IMR-90 (cell line): ENCODE measurements around the gene MAP3K5. TPM values are rescaled to one million over a fixed set of nuclear protein-coding genes. Genes with fewer than 3 reads are reported as not detected.

Experiments
- ATAC-seq: fragments of 200-7000 bp; cut with Tn5 transposase; 2 replicates; pipeline ENCODE4 v1.9.1; 2020; ENCODE audit warnings: low read depth, mild to moderate bottlenecking, moderate library complexity
- BruUV-seq: library from RNA; stranded (reverse); fragments of 400-500 nt; replicated peaks from 2 replicates; lab custom pipeline; 2021; lab: Mats Ljungman, UMichigan
- CTCF ChIA-PET: fragments of 300-600 bp; formaldehyde crosslinking; extraction: SDS; loops from one replicate; lab custom pipeline; 2021; ENCODE audit warnings: antibody characterized with exemption; lab: Yijun Ruan, JAX
- POLR2A ChIA-PET: fragments of 300-600 bp; sonication (Branson Sonifier 250); formaldehyde crosslinking; loops from one replicate; lab custom pipeline; 2022; ENCODE audit warnings: antibody characterized with exemption; ENCODE audit not compliant: unreplicated experiment; lab: Charles Lee
- DNase-seq: peaks from one replicate; pipeline ENCODE4 v3.0.0; 2013
- H2AFZ ChIP-seq: replicated peaks from 2 replicates; pipeline ENCODE3; 2013; ENCODE audit warnings: low read length, mild to moderate bottlenecking; ENCODE audit not compliant: poor library complexity
- H2AK5ac ChIP-seq: 2 replicates; pipeline ENCODE4 v1.6.1; 2013; ENCODE audit warnings: low read depth, low read length, inconsistent platforms
- H2AK9ac ChIP-seq: replicated peaks from 2 replicates; pipeline ENCODE3; 2013; ENCODE audit warnings: mild to moderate bottlenecking, low read depth, low read length, moderate library complexity; ENCODE audit not compliant: poor library complexity
- H2BK120ac ChIP-seq: 2 replicates; pipeline ENCODE4 v1.6.1; 2013; ENCODE audit warnings: low read depth, low read length, inconsistent platforms
- H2BK15ac ChIP-seq: 3 replicates; pipeline ENCODE4 v1.6.1; 2013; ENCODE audit warnings: low read depth, low read length, inconsistent platforms
- H2BK20ac ChIP-seq: 2 replicates; pipeline ENCODE4 v1.6.1; 2013; ENCODE audit warnings: low read depth, mild to moderate bottlenecking, inconsistent platforms, low read length, moderate library complexity
- H2BK5ac ChIP-seq: 2 replicates; pipeline ENCODE4 v1.6.1; 2013; ENCODE audit warnings: mild to moderate bottlenecking, low read depth, low read length, inconsistent platforms; ENCODE audit not compliant: poor library complexity, severe bottlenecking
- H3K14ac ChIP-seq: replicated peaks from 2 replicates; pipeline ENCODE4 v1.6.1; 2013; ENCODE audit warnings: low read depth, low read length, inconsistent platforms
- H3K18ac ChIP-seq: 2 replicates; pipeline ENCODE4 v1.6.1; 2013; ENCODE audit warnings: low read depth, low read length, control low read depth
- H3K23ac ChIP-seq: 2 replicates; pipeline ENCODE4 v1.6.1; 2013; ENCODE audit warnings: low read depth, low read length, inconsistent platforms
- H3K27ac ChIP-seq: 2 replicates; pipeline ENCODE4 v1.5.1; 2013; ENCODE audit warnings: mild to moderate bottlenecking, control low read depth, low read length; ENCODE audit not compliant: insufficient read depth
- H3K27me3 ChIP-seq: 2 replicates; pipeline ENCODE4 v1.6.1; 2013; ENCODE audit warnings: low read length; ENCODE audit not compliant: control insufficient read depth, insufficient read depth
- H3K36me3 ChIP-seq: 2 replicates; pipeline ENCODE4 v1.6.1; 2013; ENCODE audit warnings: low read length, mixed read lengths; ENCODE audit not compliant: control insufficient read depth, insufficient read depth
- H3K4ac ChIP-seq: 2 replicates; pipeline ENCODE4 v1.6.1; 2013; ENCODE audit warnings: low read depth, low read length, inconsistent platforms
- H3K4me1 ChIP-seq: 2 replicates; pipeline ENCODE4 v1.6.1; 2013; ENCODE audit warnings: low read length, mixed read lengths; ENCODE audit not compliant: control insufficient read depth, insufficient read depth
- H3K4me2 ChIP-seq: 2 replicates; pipeline ENCODE4 v1.6.1; 2013; ENCODE audit warnings: low read depth, mild to moderate bottlenecking, control low read depth, low read length, moderate library complexity
- H3K4me3 ChIP-seq: 2 replicates; pipeline ENCODE4 v1.5.1; 2013; ENCODE audit warnings: low read depth, mild to moderate bottlenecking, control low read depth, low read length, moderate library complexity; ENCODE audit not compliant: insufficient read depth
- H3K56ac ChIP-seq: 2 replicates; pipeline ENCODE4 v1.6.1; 2013; ENCODE audit warnings: low read length, inconsistent platforms; ENCODE audit not compliant: insufficient read depth; ENCODE audit errors: extremely low read depth
- H3K79me1 ChIP-seq, 2 experiments: 2 replicates each; pipeline ENCODE4 v1.6.1; 2013; ENCODE audit warnings: low read length in 2 of 2, inconsistent platforms in 1 of 2, low read depth in 1 of 2
- H3K9ac ChIP-seq: 2 replicates; pipeline ENCODE4 v1.6.1; 2013; ENCODE audit warnings: low read depth, low read length, control low read depth
- H3K9me1 ChIP-seq: 2 replicates; pipeline ENCODE4 v1.6.1; 2013; ENCODE audit warnings: low read length, inconsistent platforms; ENCODE audit not compliant: insufficient read depth
- H3K9me3 ChIP-seq: 2 replicates; pipeline ENCODE4 v1.6.1; 2013; ENCODE audit warnings: low read length; ENCODE audit not compliant: control insufficient read depth, insufficient read depth
- H4K20me1 ChIP-seq: 2 replicates; pipeline ENCODE4 v1.6.1; 2013; ENCODE audit warnings: low read length, inconsistent platforms; ENCODE audit not compliant: insufficient read depth
- H4K5ac ChIP-seq: 2 replicates; pipeline ENCODE4 v1.6.1; 2013; ENCODE audit warnings: mild to moderate bottlenecking, low read depth, low read length, control low read depth
- H4K8ac ChIP-seq, 2 experiments: 2 replicates each; pipeline ENCODE4 v1.6.1; 2013; ENCODE audit warnings: low read depth in 2 of 2, low read length in 2 of 2, control low read depth in 1 of 2, inconsistent platforms in 1 of 2
- H4K91ac ChIP-seq: 2 replicates; pipeline ENCODE4 v1.6.1; 2013; ENCODE audit warnings: low read depth, low read length, inconsistent platforms; ENCODE audit not compliant: insufficient read depth
- CEBPB ChIP-seq: IDR thresholded peaks from 2 replicates; pipeline ENCODE4 v1.6.1; 2012; ENCODE audit warnings: low read depth, low read length, improper control_type of control experiment
- CHD1 ChIP-seq: IDR thresholded peaks from 2 replicates; pipeline ENCODE4 v1.6.1; 2012; ENCODE audit warnings: low read depth, low read length, improper control_type of control experiment
- NFE2L2 ChIP-seq: fragments of 150-350 bp; IDR thresholded peaks from 2 replicates; pipeline ENCODE4 v1.6.1; 2016; ENCODE audit warnings: low read depth, mild to moderate bottlenecking, low read length
- RAD21 ChIP-seq: IDR thresholded peaks from 2 replicates; pipeline ENCODE4 v1.6.1; 2012; ENCODE audit warnings: low read length, improper control_type of control experiment
- WGBS, 2 experiments: methylation state at CpG; one replicate each; pipeline versions ENCODE4 v1.1.5 to v1.1.7; 2013; ENCODE audit warnings: missing lambda C conversion rate in 2 of 2; ENCODE audit not compliant: insufficient read length in 1 of 2; ENCODE audit errors: extremely low coverage in 2 of 2; 5-methylcytosine and 5-hydroxymethylcytosine counted together
- dilution Hi-C: fragments of 300-500 bp; cut with HindIII; formaldehyde crosslinking; loops from one replicate; pipeline ENCODE4 v1.14.3; 2018; ENCODE audit warnings: low sequenced_read_pairs; ENCODE audit not compliant: unreplicated experiment
- in situ Hi-C: fragments of 300-500 bp; cut with MboI; formaldehyde crosslinking; loops from 3 replicates; pipeline ENCODE4 v1.14.3; 2019; ENCODE audit warnings: low sequenced_read_pairs, inconsistent platforms, mixed read lengths
- intact Hi-C: fragments of 100-400 bp; cut with micrococcal nuclease; formaldehyde crosslinking; loops from 2 replicates; pipeline ENCODE4 v1.10.0; 2022
- polyA plus RNA-seq, 3 experiments: library from polyadenylated mRNA; depleted of rRNA; stranded (reverse); fragments of >200 nt; gene quantifications; 2 replicates each; pipeline ENCODE4 v1.2.3, GENCODE V29; 2012; ENCODE audit warnings: low replicate concordance in 1 of 3
- total RNA-seq: library from RNA; depleted of rRNA; stranded (reverse); fragments of >200 nt; gene quantifications from 2 replicates; pipeline ENCODE4 v1.2.3, GENCODE V29; 2012

The MAP3K5 gene
- total and polyA plus RNA-seq, 2 of the 4 experiments (the other 2 are of a cell fraction), result 5.4 to 17.6 TPM

- Histone ChIP-seq H3K14ac (no peak overlapping the region), H3K9me3 (no peaks in the 10 kb centered on the region), H3K9me1 (peaks cover 6% of the 10 kb centered on the region), H2AK9ac (no peak overlapping the region), H3K4ac (no peak overlapping the region), H2AK5ac (no peak overlapping the region), H2BK20ac (no peak overlapping the region), H3K18ac (no peak overlapping the region), H3K23ac (no peak overlapping the region), H4K5ac (no peak overlapping the region), H3K56ac (no peak overlapping the region), H3K79me1 (0 out of 4 replicates have a peak, but pooled peaks cover 0 to 6% of the 10 kb centered on the region in 2 experiments), H2AFZ (no peak overlapping the region), H3K9ac (no peak overlapping the region), H2BK5ac (no peak overlapping the region), H3K36me3 (peaks cover 6% of the 10 kb centered on the region), H4K8ac (no peak overlapping the region), H4K20me1 (no peaks in the 10 kb centered on the region), H3K4me2 (no peak overlapping the region), H4K91ac (no peak overlapping the region), H3K4me1 (no peaks in the 10 kb centered on the region), H3K27ac (no peak overlapping the region), H2BK15ac (no peak overlapping the region), H3K27me3 (no peaks in the 10 kb centered on the region), H3K4me3 (no peak overlapping the region), H2BK120ac (no peak overlapping the region)
- no CpG with 5 or more reads among the region's 6 CpGs for WGBS, 2 experiments
- dilution Hi-C loops, result no loop called here
- intact Hi-C loops, result no loop called here
- CTCF ChIA-PET, result no interaction called here
- TF ChIP-seq NFE2L2 (no peak), CHD1 (no peak), CEBPB (0 out of 2 replicates have a peak, but pooled peaks have one; percentile 30), RAD21 (no peak)
- POLR2A ChIA-PET, result no interaction called here
- no TSS peak for BruUV-seq
- ATAC-seq (no peak), DNase-seq (no peak)
- in situ Hi-C loops, result no loop called here
Measured at GRCh38 chr6:136659991-136660499, 132.2 kb downstream of the MAP3K5 start.
